Activated CD8-positive, alpha-beta memory T cell treated with anti-CD3 and anti-CD28 coated beads for 4 hours (primary cell): ENCODE results near the gene HSP90AB1.

Experiments
- DNase-seq, 2 donors: peaks; one replicate each; pipeline ENCODE4 v3.0.0-alpha.2; 2020; ENCODE audit warnings: low read depth in 2 of 2

The HSP90AB1 gene

DNA sequence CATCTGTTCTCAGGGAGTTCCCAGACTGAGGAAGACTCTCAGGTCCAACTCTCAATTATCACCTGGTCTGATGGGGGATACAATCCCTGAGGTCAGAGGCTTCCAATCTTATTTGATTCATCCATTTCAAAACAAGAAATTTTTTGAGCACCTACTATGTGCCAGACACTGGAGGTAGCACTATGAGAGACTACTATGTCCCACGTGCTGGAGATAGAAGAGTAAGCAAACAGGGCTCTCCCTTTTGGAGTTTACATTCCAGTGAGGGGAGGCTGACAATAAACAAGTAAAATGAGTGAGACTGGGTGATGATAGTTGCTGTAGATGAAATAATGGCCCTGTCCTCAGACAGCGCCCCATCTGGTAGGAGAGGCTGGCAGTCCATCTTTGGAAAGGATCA, 39.8 kb downstream of the HSP90AB1 start:
- DNase-seq: no peak

- DNase-seq: no peak
Measured at GRCh38 chr6:44289726-44290260, 42.9 kb downstream of the HSP90AB1 start.

DNA sequence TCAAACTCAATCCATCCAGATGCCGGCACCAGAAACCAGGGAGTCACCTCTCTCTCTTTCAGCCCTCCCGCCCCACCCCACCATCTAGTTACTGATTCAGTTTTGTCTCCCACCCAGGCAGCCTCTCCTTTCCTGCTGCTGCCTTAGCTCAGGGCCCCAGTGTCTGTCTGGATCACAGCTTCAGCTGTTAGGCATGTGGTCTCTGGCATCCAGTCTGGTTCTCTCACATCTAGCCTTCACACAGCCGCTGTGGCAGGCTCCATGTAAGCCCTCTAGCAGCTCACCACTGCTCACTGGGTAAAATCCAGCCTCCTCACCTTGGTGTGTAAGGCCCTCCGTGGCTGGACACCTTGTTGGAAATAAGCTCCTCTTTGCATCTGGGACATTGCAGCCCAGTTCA, 44.9 kb downstream of the HSP90AB1 start:
- no peak for DNase-seq

DNA sequence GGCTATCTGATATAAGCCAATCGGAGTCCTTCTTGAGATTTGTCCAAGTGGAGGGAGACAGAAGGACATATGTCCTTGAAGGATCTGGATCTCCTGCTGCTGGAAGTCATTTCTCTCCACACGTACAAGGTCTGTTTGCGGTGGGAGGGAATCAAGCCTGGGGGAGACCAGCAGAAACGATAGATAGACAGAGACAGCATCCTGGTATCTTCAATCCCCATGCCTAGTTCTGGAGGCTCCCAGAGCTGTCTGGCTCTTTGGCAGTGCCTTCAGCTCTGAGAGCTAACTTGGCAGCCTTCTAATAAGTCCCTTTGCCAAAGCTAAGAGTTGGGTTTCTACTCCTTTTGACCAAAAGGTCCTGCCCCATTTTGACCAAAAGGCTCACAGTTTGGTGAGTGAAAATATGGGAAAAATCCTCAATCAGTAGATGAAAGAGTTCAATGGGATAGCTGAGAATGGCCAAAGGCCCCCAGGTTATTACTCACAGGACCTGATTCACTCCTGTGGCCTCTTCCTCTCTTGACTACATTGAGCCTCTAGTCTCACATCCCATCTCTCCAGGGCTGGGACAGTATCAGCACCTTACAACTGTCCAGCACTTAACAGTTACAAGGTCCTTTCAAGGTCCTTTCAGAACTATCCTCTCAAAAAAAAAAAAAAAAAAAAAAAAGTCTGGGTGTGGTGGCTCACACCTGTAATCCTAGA, 45.9 kb downstream of the HSP90AB1 start:
- DNase-seq: no peak

- no peak for DNase-seq
Measured at GRCh38 chr6:44294832-44295791, 48.2 kb downstream of the HSP90AB1 start.

GRCh38 chr6:44297063-44298038, 50.5 kb downstream of the HSP90AB1 start:
- no peak for DNase-seq

DNA sequence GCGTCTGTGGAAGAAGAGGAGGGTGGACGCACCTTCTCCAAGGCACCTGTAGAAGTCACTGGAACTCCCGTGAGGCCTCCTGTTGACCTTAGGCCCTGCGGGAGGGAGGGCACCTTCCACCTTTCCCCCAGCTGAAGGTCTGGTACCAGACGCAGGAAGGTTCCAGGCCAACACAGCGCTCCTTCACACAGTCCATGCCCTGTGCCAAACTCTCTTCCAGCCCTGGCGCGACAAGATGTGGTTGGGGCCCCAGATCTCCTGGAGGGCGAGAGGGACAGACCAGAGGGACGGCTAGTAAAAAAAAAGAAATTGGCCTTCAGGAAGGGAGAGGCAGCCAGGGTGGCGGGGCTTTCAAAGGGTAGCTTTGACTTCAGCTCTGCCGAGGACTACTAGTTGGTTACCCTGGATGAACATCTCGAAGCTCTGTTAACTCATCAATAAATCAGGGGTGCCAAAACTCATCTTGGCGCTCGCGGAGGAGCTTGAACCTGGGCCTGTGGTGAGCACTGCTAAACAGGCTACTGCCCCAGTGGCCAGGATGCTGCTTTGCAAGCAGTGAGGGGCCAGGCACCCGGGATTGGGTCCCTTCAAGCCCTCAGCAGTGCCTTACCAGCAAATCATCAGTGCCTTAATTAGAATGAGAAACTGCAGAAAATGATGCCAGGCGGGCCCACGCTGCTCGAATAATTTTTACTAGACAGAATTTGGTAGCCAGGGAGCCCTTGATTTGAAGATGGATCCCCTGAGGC, 51.3 kb downstream of the HSP90AB1 start:
- no peak for DNase-seq

DNA sequence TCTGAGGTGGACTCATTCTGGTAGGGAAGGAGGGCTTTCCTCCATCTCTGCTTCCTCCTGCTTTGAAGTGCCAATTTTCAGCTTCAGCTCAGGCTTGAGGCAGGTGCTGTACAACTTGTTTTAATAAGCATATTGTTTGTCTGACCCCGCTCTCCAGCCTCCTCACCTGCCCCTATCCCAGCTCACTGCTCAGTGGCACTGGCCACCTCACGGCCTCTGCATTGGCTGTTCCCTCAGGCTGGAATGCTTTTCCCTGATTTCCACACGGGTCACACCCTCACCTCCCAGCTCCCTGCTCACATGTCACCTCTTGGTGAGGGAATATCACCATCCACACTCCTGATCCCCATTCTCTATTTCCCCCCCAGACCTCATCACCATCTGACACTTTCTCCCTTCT, 52.0 kb downstream of the HSP90AB1 start:
- no peak for DNase-seq

GRCh38 chr6:44300292-44300823, 53.5 kb downstream of the HSP90AB1 start:
- DNase-seq: no peak

GRCh38 chr6:44301106-44301505, 54.2 kb downstream of the HSP90AB1 start:
- DNase-seq: no peak

- no peak for DNase-seq
Measured at GRCh38 chr6:44301782-44302564, 55.1 kb downstream of the HSP90AB1 start.

GRCh38 chr6:44302856-44303255, 56.0 kb downstream of the HSP90AB1 start:
- no peak for DNase-seq
